ENCODE data around the gene GON4L. TPM values are rescaled to one million over a fixed set of nuclear protein-coding genes. Genes with fewer than 3 reads are reported as not detected.
"Not testable (repeated sequence)": the region's sequence is repeated elsewhere in the genome, so short reads cannot be mapped to it uniquely, and the experiment has no call there.

GON4L gene
- total RNA-seq, 1 donor from 2014 or later = 59.5 TPM

DNA sequence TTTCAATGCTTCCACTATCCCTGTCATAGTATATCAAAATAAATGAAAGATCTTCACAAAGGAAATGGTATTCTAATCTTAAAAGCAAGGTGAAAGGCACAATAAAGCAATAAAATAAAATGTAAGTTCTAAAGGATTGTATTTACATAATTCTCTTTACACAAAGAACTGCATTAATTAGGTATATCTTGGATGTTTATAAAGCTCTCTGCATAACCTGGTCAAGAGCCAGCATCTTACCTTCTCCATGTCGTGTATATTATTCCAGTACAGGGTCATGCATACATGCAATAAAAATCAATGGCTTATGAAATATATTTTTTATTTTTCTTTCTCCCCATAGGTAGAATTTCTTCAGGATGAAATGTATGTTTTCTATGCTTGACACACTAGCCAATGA is 63.8 kb downstream of the GON4L start:
- H3K4me1 Mint-ChIP-seq = no peaks in the 10 kb centered on the region
- TF ChIP-seq, protein P1, sequence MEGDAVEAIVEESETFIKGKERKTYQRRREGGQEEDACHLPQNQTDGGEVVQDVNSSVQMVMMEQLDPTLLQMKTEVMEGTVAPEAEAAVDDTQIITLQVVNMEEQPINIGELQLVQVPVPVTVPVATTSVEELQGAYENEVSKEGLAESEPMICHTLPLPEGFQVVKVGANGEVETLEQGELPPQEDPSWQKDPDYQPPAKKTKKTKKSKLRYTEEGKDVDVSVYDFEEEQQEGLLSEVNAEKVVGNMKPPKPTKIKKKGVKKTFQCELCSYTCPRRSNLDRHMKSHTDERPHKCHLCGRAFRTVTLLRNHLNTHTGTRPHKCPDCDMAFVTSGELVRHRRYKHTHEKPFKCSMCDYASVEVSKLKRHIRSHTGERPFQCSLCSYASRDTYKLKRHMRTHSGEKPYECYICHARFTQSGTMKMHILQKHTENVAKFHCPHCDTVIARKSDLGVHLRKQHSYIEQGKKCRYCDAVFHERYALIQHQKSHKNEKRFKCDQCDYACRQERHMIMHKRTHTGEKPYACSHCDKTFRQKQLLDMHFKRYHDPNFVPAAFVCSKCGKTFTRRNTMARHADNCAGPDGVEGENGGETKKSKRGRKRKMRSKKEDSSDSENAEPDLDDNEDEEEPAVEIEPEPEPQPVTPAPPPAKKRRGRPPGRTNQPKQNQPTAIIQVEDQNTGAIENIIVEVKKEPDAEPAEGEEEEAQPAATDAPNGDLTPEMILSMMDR (conservative IDR thresholded peaks at IDR 0.05) = no peak
- H3K36me3 Mint-ChIP-seq (ENCODE audit: low read depth) = peaks cover 2% of the 10 kb centered on the region
- H3K4me3 Mint-ChIP-seq = no peak overlapping the region
- H3K27me3 Mint-ChIP-seq (ENCODE audit: low read depth) = no peaks in the 10 kb centered on the region
- no peaks in the 10 kb centered on the region for H3K9me3 Mint-ChIP-seq
- DNase-seq (ENCODE audit: low read depth, low spot score) = no peak
- no peak overlapping the region for H3K27ac Mint-ChIP-seq (ENCODE audit: unreplicated experiment)

DNA sequence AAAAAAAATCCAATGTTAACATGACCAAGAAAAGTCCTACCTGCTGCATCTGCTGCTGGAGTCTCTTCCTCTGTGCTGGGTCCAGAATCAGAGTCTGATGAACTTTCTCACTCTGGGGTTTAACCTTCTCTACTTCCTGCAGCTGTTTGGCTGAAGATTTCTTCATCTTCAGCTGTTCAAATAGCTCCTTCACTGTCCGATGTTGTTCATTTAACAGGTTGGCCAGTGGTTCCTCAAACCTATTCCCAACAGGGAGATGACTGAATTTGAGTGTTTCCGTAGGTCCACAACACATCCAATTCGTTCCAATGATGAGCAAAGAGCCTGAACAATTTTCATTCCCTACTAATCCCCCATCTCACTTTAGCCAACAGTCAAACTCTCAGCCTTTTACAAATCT is 79.4 kb downstream of the GON4L start:
- Mint-ChIP-seq H3K27me3 (ENCODE audit: low read depth) (no peaks in the 10 kb centered on the region), H3K27ac (ENCODE audit: unreplicated experiment) (no peak overlapping the region), H3K4me1 (no peaks in the 10 kb centered on the region), H3K4me3 (no peak overlapping the region), H3K36me3 (ENCODE audit: low read depth) (peaks cover 16% of the 10 kb centered on the region), H3K9me3 (no peaks in the 10 kb centered on the region)
- TF ChIP-seq, protein P1 (conservative IDR thresholded peaks at IDR 0.05) = no peak
- DNase-seq (ENCODE audit: low read depth, low spot score) = no peak

- no peak for DNase-seq (ENCODE audit: low read depth, low spot score)
- Mint-ChIP-seq H3K27me3 (ENCODE audit: low read depth) (no peaks in the 10 kb centered on the region), H3K4me3 (no peak overlapping the region), H3K4me1 (no peaks in the 10 kb centered on the region), H3K27ac (ENCODE audit: unreplicated experiment) (no peak overlapping the region), H3K9me3 (no peaks in the 10 kb centered on the region), H3K36me3 (ENCODE audit: low read depth) (peaks cover 14% of the 10 kb centered on the region)
- TF ChIP-seq, protein P1 (conservative IDR thresholded peaks at IDR 0.05) = no peak
These were observed 80.6 kb downstream of the GON4L start for GRCh38 chr1:155776414-155776813.

- no peaks in the 10 kb centered on the region for H3K27me3 Mint-ChIP-seq (ENCODE audit: low read depth)
- TF ChIP-seq, protein P1 (conservative IDR thresholded peaks at IDR 0.05) = no peak
- peak overlapping the region; percentile 6 for H3K27ac Mint-ChIP-seq (ENCODE audit: unreplicated experiment)
- H3K9me3 Mint-ChIP-seq = no peaks in the 10 kb centered on the region
- H3K4me3 Mint-ChIP-seq = no peak overlapping the region
- H3K36me3 Mint-ChIP-seq (ENCODE audit: low read depth) = peaks cover 22% of the 10 kb centered on the region
- DNase-seq (ENCODE audit: low read depth, low spot score) = no peak
- H3K4me1 Mint-ChIP-seq = no peaks in the 10 kb centered on the region
These were observed 83.8 kb downstream of the GON4L start for GRCh38 chr1:155773221-155773620.

DNA sequence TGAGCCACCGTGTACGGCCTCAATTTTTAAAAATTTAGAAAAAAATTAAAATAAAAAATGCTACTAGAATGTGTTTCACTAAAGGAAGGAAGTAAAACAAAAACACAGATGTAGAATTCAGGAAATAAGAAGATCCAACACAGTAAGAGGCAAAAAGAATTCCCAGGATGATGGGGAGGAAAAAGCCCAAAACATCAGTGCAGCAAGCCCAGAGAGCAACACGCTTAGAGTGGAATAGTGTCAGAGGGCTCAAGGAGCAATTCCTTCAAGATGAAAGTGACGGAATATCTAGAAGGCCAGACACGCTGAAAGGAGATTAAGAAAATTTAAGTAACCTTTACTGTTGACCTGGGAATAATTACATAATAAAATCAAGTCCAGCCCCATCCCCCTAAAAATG is 87.8 kb downstream of the GON4L start:
- H3K9me3 Mint-ChIP-seq = no peaks in the 10 kb centered on the region

GRCh38 chr1:155767399-155767989 is 89.5 kb downstream of the GON4L start:
- H3K36me3 Mint-ChIP-seq (ENCODE audit: low read depth) = peaks cover 23% of the 10 kb centered on the region

More for the DNA sequence above, 87.8 kb downstream of the GON4L start:
- Mint-ChIP-seq H3K27me3 (ENCODE audit: low read depth) (no peaks in the 10 kb centered on the region), H3K4me3 (no peak overlapping the region), H3K27ac (ENCODE audit: unreplicated experiment) (no peak overlapping the region), H3K36me3 (ENCODE audit: low read depth) (peaks cover 23% of the 10 kb centered on the region), H3K4me1 (no peaks in the 10 kb centered on the region)
- TF ChIP-seq, protein P1 (conservative IDR thresholded peaks at IDR 0.05) = no peak
- DNase-seq (ENCODE audit: low read depth, low spot score) = no peak

DNA sequence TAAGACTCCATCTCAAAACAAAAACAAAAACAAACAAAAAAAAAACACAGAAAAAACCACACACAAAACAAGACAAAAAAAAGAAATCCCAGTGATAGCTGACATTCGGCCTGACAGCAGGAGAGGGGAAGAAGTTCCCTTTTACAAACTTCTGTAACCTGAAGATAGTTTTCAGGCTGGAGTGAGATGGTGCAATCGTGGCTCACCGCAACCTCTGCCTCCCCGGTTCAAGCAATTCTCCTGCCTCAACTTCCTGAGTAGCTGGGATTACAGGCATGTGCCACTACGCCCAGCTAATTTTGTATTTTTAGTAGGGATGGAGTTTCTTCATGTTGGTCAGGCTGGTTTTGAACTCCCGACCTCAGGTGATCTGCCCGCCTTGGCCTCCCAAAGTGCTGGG is 93.0 kb downstream of the GON4L start:
- not testable (repeated sequence) for H3K4me3 Mint-ChIP-seq; H3K4me1 Mint-ChIP-seq; H3K9me3 Mint-ChIP-seq; H3K27me3 Mint-ChIP-seq (ENCODE audit: low read depth); DNase-seq (ENCODE audit: low read depth, low spot score); H3K27ac Mint-ChIP-seq (ENCODE audit: unreplicated experiment)
- H3K36me3 Mint-ChIP-seq (ENCODE audit: low read depth) = peaks cover 25% of the 10 kb centered on the region

More at GRCh38 chr1:155767399-155767989, 89.5 kb downstream of the GON4L start:
- not testable (repeated sequence) for H3K4me1 Mint-ChIP-seq; DNase-seq (ENCODE audit: low read depth, low spot score); H3K4me3 Mint-ChIP-seq; H3K9me3 Mint-ChIP-seq; H3K27ac Mint-ChIP-seq (ENCODE audit: unreplicated experiment); H3K27me3 Mint-ChIP-seq (ENCODE audit: low read depth)

GRCh38 chr1:155763090-155763815 is 93.8 kb downstream of the GON4L start:
- H3K9me3 Mint-ChIP-seq; H3K27ac Mint-ChIP-seq (ENCODE audit: unreplicated experiment); H3K27me3 Mint-ChIP-seq (ENCODE audit: low read depth); H3K4me1 Mint-ChIP-seq; H3K4me3 Mint-ChIP-seq; DNase-seq (ENCODE audit: low read depth, low spot score): not testable (repeated sequence)
- H3K36me3 Mint-ChIP-seq (ENCODE audit: low read depth) = peaks cover 23% of the 10 kb centered on the region

Data from neural crest cell (in vitro differentiated cells).